UCSD-AML1 (cell line): ENCODE results near the gene GABRA4.

Source experiments
- DNase-seq: peaks from one replicate; lab custom pipeline; 2025; ENCODE audit not compliant: unreplicated experiment; lab: John Stamatoyannopoulos, UW

GABRA4 gene

DNA sequence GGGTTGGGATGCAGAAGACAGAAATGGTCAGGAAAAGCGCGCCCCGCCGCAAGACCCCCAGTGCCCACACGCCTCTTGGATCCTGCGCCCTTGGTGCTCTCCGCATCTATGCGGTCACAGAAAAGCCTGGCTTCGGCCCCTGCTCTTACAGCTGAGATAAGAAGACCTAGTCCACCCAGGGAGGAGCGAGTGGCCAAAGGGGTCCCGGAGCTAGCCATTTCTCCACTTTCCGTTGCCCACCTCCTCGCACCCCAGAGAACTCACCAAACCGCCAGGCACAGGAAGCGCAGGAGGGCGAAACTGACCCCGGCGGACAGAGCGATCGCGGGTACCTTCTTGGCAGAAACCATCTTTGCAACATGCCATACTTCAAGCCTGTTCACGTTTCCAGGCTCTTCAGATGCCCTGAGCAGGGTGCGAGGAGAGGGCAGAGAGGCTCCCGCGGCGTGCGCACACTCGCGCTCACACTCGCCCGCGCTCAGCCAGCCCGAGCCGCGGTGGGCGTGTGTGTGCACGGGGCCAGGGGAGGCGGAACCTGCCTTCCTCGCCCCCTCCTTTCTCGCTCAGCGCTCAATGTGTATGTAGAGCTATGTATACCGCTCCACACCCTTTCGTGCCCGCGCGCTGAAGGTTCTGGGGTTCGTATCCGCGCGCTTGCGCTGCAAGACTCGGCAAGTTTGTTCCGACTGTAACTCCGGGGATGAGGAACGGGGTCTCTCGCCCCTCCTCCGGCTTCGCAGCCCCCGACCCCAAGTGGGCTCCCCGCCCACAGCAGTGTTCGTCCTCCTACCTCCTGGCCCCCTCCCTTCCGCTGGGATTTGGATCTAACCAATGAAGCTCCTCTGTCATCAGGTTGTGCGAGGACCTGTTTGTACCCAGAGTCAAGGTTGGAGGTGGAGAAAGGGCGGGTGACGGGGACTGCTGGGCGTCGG is at the start of gene GABRA4:
TSS of gene GABRA4 (minus strand) at position 507 of the 932 bp plus-strand sequence. CDS start at position 350, 157 bp downstream.
- DNase-seq = peak; percentile 5

DNA sequence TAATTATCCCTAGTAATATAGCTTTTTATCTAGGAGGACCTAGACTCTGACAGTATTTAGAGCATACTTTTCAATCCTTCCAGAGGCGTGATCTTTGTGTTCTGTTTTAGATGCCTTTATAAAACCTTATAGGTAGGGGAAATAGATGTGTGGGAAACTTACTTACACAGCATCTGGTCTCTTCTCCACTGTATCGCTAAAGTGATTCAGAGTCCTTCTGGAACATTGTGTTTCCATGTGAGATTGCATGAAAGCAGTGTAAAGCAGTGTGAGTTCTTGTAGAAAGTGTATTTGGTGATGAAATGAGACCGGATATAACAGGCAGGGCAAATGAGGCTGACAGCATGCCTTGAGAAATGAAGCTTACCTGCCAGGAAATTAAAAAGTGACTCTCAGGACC is 47.4 kb upstream of the GABRA4 start:
- DNase-seq = no peak

DNA sequence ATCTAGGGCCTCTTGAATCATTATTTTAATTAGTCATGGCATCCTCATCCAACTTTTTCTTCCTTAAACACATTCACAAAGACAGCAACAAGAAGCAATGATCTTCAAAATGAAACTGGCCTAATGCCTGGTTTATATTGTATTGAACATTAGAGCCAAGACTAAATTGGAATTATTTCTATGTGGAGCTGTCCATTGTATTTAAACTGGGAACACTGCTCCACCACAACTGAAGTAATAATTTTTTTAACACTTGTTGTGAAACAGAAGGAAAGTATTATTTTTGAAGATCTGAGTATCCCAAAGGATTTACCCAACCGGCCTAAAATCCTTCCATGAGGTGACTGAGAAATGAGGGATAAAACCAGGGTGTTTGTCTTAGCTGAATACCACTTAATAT is 44.9 kb upstream of the GABRA4 start:
- no peak for DNase-seq

DNA sequence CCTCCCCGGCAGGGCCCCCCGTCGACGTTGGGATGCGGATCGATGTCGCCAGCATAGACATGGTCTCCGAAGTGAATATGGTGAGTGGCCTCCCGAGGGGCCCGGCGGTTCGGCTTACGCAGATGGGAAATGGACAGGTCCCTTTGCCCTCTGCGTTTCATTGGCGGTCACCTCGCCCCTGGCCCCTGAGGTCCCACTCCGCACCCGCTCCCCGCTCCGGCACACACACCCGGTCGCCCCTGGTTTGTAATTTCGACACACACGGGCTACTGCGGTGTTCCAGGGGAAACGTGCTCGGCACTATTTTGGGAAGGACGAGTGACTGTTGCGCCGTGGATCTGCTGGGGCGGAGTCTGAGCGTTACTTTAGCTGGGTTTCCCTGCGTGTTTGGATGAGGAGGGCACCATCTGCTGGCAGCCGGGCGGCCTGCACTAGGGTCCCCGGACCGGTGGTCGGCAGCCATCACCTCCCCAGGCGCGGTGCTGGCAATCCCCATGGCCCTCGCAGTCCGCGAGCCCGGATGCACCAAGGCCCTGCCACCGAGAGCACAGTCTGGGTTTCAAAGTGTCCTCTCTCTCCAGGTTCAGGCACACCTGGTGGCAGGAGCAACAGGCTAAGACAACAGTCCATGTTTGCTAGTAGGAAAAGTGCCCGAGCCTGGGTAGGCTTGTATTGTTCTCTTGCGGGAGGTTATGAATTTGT is 39.2 kb upstream of the GABRA4 start:
- DNase-seq = peak; percentile 23

GRCh38 chr4:47031751-47032404 is 38.5 kb upstream of the GABRA4 start:
- DNase-seq = no peak

DNA sequence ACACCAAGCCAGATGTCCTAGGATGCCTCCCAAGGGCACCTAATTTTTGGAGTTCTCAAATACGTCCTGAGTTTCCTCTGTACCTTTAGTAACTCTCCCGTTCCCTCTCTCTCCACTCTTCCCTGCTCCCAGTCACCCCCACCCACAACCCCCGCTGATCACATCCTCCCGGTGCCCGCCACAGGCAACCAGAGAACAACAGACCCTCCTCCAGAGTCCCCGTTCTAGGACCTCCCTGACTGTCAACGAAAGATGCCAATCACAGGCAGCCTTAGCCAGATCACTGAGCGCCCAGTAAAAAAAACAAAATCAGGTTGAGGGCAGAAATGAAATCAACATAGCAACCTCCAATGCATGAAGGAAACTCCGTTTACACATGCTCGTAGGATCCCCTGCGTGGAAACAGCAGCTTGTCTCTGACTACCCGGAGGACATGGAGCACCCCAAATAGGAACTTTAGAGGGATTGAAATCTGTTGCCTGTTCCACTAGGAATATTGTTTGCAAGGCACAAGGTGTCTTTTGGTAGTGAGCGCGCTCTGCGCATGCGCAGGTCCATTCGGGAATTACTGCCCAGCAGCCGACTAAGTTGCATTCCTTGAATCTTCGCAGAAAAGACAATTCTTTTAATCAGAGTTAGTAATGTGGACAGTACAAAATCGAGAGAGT is 37.8 kb upstream of the GABRA4 start, which contains the start of gene GABRB1:
TSS of gene GABRB1 (plus strand) at position 557 of the 668 bp plus-strand sequence.
- no peak for DNase-seq

DNA sequence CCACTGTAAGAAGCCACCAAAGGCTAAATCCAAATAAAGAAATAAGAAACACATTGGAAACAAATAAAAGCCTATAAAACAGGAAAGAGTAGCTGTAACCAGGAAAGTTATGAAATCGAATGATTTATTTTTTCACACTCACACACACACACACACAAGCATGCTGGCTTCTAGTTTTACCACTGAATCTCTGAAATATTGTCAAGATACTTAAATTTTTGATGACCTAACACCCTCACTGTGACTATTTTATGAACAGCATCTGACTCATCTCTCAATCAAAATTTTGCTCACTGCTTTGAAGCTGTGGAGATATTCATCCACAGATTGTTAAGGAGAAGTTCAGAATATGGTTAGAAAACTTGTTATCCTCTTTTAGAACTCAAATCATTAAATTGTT is 24.1 kb upstream of the GABRA4 start:
- DNase-seq = no peak

DNA sequence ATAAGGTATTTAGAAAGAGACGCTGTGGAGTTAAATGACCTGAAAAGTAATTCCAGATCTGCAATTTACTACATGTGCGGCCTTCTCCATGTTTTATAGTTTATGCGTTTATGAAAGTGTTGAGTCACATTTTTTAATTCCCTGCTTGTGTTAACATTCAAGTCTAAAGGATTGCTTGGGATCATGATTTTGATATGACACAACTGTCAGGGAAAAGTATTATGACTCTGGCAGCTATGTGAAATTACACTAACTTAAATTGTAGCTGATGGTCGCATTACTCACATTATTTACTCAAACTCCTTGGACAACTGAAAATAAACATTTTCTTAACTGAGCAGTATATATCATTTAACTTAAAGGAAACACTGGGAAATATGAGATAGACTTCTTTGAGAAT is 23.7 kb upstream of the GABRA4 start:
- no peak for DNase-seq

GRCh38 chr4:47013373-47013772 is 20.0 kb upstream of the GABRA4 start:
- DNase-seq = no peak

DNA sequence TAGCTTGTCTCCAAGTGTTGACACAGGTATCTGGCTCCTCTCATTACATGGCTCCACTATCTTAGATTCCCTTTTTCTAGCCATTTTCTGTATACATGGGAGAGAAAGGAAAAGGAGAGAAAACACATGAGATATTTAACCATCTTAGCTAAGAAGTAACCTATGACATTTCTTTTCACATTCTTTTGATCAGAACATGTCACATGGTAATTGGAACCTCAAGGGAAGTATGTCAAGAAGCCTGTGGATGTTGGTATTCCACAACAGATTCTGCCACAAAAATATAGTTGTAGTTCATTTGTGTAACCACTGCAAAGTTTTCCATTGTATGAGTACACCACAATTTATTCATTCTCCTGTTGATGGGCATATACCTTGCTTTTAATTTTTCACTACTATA is 19.3 kb upstream of the GABRA4 start:
- DNase-seq = no peak

DNA sequence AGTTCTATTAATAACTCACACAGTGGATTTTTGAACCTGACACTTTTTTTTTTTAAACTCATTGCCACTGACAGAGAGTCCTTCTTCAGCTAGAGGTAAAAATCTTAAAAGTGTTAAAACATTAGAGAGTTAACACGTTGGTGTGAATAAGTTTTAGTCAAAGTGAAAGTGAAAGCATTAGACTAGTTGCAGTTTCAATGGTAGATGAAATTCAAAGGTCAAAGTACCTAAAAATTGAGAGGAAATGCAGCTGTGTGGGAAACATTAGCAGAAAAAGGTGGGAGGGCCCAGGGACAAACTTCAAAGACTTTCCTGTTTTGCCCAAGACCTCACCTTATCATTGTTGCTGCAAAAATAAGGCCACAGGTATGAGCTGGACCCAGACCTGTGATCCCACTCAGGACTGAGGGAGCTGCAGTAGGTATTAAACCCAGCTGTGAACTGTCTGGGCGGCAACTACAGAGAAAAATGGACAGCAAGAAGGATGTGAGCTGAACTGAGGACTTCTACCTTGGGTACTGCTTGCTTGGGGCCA is 17.6 kb upstream of the GABRA4 start:
- peak; percentile 5 for DNase-seq

GRCh38 chr4:47010347-47010911 is 17.0 kb upstream of the GABRA4 start:
- DNase-seq = no peak

GRCh38 chr4:47002580-47002979 is 9.2 kb upstream of the GABRA4 start:
- DNase-seq = no peak

GRCh38 chr4:47000406-47000805 is 7.0 kb upstream of the GABRA4 start:
- no peak for DNase-seq

DNA sequence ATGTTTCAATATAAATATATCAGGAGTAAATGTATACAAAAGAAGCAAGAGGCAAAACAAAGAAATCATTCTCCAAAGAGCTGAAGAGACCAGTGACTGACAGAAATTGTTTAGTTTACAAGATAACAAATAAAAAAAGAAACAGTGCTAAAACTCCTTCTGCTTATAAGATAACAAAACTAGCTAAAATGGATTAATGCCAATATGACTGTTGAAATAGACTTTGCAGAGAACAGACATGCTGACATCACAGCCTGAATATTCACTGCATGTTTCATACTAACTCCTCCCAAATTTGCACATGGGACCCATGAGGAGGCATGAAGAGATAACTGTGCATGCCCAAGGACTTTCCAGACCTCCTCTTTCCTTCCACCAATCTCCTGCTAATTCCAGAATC is 6.2 kb upstream of the GABRA4 start:
- DNase-seq = no peak

- no peak for DNase-seq
Observed at GRCh38 chr4:46994007-46994405, 625 bp upstream of the GABRA4 start.

GRCh38 chr4:46992338-46992737 is 1.0 kb downstream of the GABRA4 start:
- no peak for DNase-seq

DNA sequence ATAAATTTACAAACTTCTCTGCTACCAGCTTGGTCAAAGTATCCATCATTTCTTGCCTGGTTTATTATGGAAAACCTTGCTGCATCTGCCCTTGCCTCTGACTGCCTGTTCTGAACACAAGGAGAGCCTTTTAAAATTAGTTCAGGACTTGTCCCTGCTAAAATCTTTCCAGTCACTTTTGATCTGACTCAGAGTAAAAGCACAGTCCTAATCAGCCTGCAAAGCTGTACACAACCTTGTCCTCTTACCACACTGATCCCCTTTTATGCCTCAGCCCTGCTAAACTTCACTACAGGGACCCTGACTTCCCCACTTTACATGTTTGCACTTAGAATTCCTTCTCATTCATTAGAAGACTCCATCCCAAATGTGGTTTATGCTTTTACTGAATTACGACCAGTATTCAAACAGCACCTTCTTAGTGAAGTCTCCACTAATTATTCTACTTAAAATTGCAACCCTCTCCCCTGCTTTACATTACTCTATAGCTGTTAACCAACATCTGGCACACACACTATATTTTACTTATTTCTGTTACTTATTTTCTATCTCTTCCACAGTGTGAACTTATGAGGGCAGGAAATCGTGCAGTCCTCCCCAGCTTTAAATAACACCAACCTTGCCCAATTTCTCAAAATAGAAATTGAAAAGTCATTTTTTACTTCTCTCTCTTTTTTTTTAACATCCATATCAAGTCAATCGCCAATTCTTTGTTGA is 6.3 kb downstream of the GABRA4 start:
- DNase-seq = no peak

- DNase-seq = no peak
Observed at GRCh38 chr4:46984781-46985180, 8.6 kb downstream of the GABRA4 start.

GRCh38 chr4:46980851-46981250 is 12.5 kb downstream of the GABRA4 start:
- no peak for DNase-seq
